Stimulated activated CD8-positive, alpha-beta memory T cell treated with anti-CD3 and anti-CD28 coated beads, Interleukin-12 subunit alpha, Interleukin-12 subunit beta, amount 100 ng/mL, for 24 hours (primary cell): Measurements from ENCODE around the gene CELF4.

ENCODE experiments used
- DNase-seq: peaks from one replicate; pipeline ENCODE4 v3.0.0-alpha.2; 2020; ENCODE audit errors: extremely low read depth

The CELF4 gene

GRCh38 chr18:37524498-37525261 lies 40.9 kb downstream of the CELF4 start:
- DNase-seq = no peak

- DNase-seq = no peak
Measured at GRCh38 chr18:37524139-37524497, 41.5 kb downstream of the CELF4 start.

- no peak for DNase-seq
Measured at GRCh38 chr18:37521510-37522465, 43.8 kb downstream of the CELF4 start.

GRCh38 chr18:37520508-37520907 lies 45.1 kb downstream of the CELF4 start:
- no peak for DNase-seq

- DNase-seq = no peak
Measured at GRCh38 chr18:37519510-37520135, 46.0 kb downstream of the CELF4 start.

GRCh38 chr18:37516361-37516853 lies 49.2 kb downstream of the CELF4 start:
- no peak for DNase-seq

GRCh38 chr18:37514953-37515352 lies 50.6 kb downstream of the CELF4 start:
- no peak for DNase-seq

GRCh38 chr18:37512400-37512799 lies 53.2 kb downstream of the CELF4 start:
- no peak for DNase-seq

- DNase-seq = no peak
Measured at GRCh38 chr18:37511721-37512298, 53.8 kb downstream of the CELF4 start.

GRCh38 chr18:37509600-37509999 lies 56.0 kb downstream of the CELF4 start:
- DNase-seq = no peak

GRCh38 chr18:37508207-37508606 lies 57.4 kb downstream of the CELF4 start:
- DNase-seq = no peak

GRCh38 chr18:37507239-37507638 lies 58.4 kb downstream of the CELF4 start:
- no peak for DNase-seq

- DNase-seq = no peak
Measured at GRCh38 chr18:37506001-37506400, 59.6 kb downstream of the CELF4 start.

- DNase-seq = no peak
Measured at GRCh38 chr18:37505321-37505720, 60.3 kb downstream of the CELF4 start.

GRCh38 chr18:37502601-37503000 lies 63.0 kb downstream of the CELF4 start:
- DNase-seq = no peak

GRCh38 chr18:37502036-37502435 lies 63.6 kb downstream of the CELF4 start:
- DNase-seq = no peak

- no peak for DNase-seq
Measured at GRCh38 chr18:37501136-37501535, 64.5 kb downstream of the CELF4 start.

- no peak for DNase-seq
Measured at GRCh38 chr18:37499913-37500312, 65.7 kb downstream of the CELF4 start.

GRCh38 chr18:37499044-37499443 lies 66.6 kb downstream of the CELF4 start:
- no peak for DNase-seq

GRCh38 chr18:37497853-37498518 lies 67.6 kb downstream of the CELF4 start:
- DNase-seq = no peak

- no peak for DNase-seq
Measured at GRCh38 chr18:37496568-37496967, 69.0 kb downstream of the CELF4 start.
